Nephron (organoid): Measurements from ENCODE around the gene CDK11A.
"Not testable (repeated sequence)": the region's sequence is repeated elsewhere in the genome, so short reads cannot be mapped to it uniquely, and the experiment has no call there.

Experiments
- H3K27ac Mint-ChIP-seq, 3 experiments: 2 replicates each; pipeline ENCODE4 v1.8.0; 2020; ENCODE audit warnings: mixed read lengths in 3 of 3, mild to moderate bottlenecking in 2 of 3, moderate library complexity in 1 of 3
- H3K27me3 Mint-ChIP-seq: 2 replicates; pipeline ENCODE4 v1.8.0; 2021; ENCODE audit warnings: low read depth, mild to moderate bottlenecking, moderate library complexity, mixed read lengths
- H3K36me3 Mint-ChIP-seq: 2 replicates; pipeline ENCODE4 v1.8.0; 2020; ENCODE audit warnings: low read depth, mixed read lengths
- H3K4me1 Mint-ChIP-seq: 2 replicates; pipeline ENCODE4 v1.8.0; 2020; ENCODE audit warnings: mixed read lengths
- H3K4me3 Mint-ChIP-seq, 3 experiments: 2 replicates each; pipeline ENCODE4 v1.8.0; 2020; ENCODE audit warnings: mild to moderate bottlenecking in 3 of 3, mixed read lengths in 3 of 3, moderate library complexity in 2 of 3
- H3K9me3 Mint-ChIP-seq: 2 replicates; pipeline ENCODE4 v1.8.0; 2020; ENCODE audit warnings: mixed read lengths
- CTCF ChIP-seq, 3 experiments: fragments of 200-600 bp; sonication (generic); IDR thresholded peaks; one replicate each; pipeline ENCODE4 v1.5.0; 2021; ENCODE audit warnings: antibody characterized with exemption in 3 of 3; ENCODE audit not compliant: unreplicated experiment in 3 of 3

Gene CDK11A

GRCh38 chr1:1664941-1665814, 59.0 kb downstream of the CDK11A start:
- Mint-ChIP-seq H3K27ac (no peak overlapping the region), H3K9me3 (no peaks in the 10 kb centered on the region), H3K36me3 (peaks cover 22% of the 10 kb centered on the region), H3K4me1 (no peaks in the 10 kb centered on the region), H3K27me3 (peaks cover 3% of the 10 kb centered on the region), H3K4me3 (no peak overlapping the region)
- TF ChIP-seq CTCF (IDR thresholded peaks at IDR 0.05; ENCODE audit: unreplicated experiment in 3 of 3): no peak

GRCh38 chr1:1664318-1664717, 59.8 kb downstream of the CDK11A start:
- not testable (repeated sequence) for H3K27me3 Mint-ChIP-seq, H3K27ac Mint-ChIP-seq, H3K9me3 Mint-ChIP-seq, H3K4me3 Mint-ChIP-seq, H3K4me1 Mint-ChIP-seq
- H3K36me3 Mint-ChIP-seq: peaks cover 14% of the 10 kb centered on the region

- H3K4me3 Mint-ChIP-seq, H3K36me3 Mint-ChIP-seq, H3K27me3 Mint-ChIP-seq, H3K9me3 Mint-ChIP-seq, H3K4me1 Mint-ChIP-seq, H3K27ac Mint-ChIP-seq: not testable (repeated sequence)
Measured at GRCh38 chr1:1662830-1663560, 61.2 kb downstream of the CDK11A start.

GRCh38 chr1:1662392-1662791, 61.8 kb downstream of the CDK11A start:
- H3K36me3 Mint-ChIP-seq, H3K27ac Mint-ChIP-seq, H3K27me3 Mint-ChIP-seq, H3K4me3 Mint-ChIP-seq, H3K9me3 Mint-ChIP-seq, H3K4me1 Mint-ChIP-seq: not testable (repeated sequence)

- H3K27ac Mint-ChIP-seq: peak within 1 kb of the TSS; percentile 99 to 100 (median 100)
Measured at GRCh38 chr1:1658583-1659549, 65.3 kb downstream of the CDK11A start, which contains the start of gene CDK11B. TSS of gene CDK11B (minus strand) at chr1:1659004. CDS start at chr1:1657485, 1,519 bp downstream.

More at GRCh38 chr1:1658583-1659549, 65.3 kb downstream of the CDK11A start, which contains the start of gene CDK11B:
- not testable (repeated sequence) for H3K4me1 Mint-ChIP-seq, H3K36me3 Mint-ChIP-seq, H3K27me3 Mint-ChIP-seq, H3K9me3 Mint-ChIP-seq
- H3K4me3 Mint-ChIP-seq: peak within 1 kb of the TSS; percentile 94 to 99 (median 97)
- peak; percentile 32 to 41 (median 33) for TF ChIP-seq CTCF (IDR thresholded peaks at IDR 0.05; ENCODE audit: unreplicated experiment in 3 of 3)
